ENCODE data around the gene UGT1A1.
"Not testable (repeated sequence)": the region's sequence is repeated elsewhere in the genome, so short reads cannot be mapped to it uniquely, and the experiment has no call there.

The UGT1A1 gene

DNA sequence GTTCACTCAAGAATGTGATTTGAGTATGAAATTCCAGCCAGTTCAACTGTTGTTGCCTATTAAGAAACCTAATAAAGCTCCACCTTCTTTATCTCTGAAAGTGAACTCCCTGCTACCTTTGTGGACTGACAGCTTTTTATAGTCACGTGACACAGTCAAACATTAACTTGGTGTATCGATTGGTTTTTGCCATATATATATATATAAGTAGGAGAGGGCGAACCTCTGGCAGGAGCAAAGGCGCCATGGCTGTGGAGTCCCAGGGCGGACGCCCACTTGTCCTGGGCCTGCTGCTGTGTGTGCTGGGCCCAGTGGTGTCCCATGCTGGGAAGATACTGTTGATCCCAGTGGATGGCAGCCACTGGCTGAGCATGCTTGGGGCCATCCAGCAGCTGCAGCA lies at the start of gene UGT1A1:
UGT1A1 (plus strand) TSS at position 228 of the 400 bp plus-strand sequence; CDS start at position 246, 18 bp downstream.
- no peak for DNase-seq (ENCODE audit: low spot score)

DNA sequence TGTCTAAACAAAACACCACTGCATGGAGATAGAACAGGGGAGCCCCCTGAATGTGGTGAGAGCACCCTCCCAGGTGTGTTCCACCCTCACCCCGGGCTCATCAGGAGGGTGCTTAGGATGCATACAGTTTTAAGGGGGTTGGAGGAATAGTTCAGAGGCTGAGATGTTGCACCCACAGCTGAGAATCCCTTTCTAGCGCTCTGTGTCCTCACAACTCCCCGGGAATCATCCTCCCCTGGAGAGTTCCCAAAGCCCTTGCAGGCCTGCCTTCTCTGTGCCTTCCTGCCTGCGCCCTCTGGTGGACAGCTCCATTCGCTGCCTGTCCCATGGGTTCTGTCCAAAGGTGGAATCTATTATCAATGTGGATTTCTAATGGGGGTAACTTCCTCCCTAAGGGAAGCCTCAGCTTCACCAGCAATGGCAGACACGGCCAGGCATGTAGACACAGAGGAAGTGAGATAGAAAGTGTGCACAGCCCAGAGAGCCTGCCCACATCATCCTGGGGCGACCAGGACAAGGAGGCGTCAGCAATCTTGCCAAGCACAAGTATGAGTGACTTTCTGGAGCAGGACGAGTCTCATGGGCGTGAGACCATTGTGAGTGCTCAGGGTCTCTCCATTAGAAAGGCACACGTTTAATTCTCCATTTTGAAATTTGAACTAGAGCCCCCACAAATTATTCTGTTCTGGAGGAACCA lies 48.6 kb upstream of the UGT1A1 start:
- peak; percentile 52 for DNase-seq (ENCODE audit: low spot score)

DNA sequence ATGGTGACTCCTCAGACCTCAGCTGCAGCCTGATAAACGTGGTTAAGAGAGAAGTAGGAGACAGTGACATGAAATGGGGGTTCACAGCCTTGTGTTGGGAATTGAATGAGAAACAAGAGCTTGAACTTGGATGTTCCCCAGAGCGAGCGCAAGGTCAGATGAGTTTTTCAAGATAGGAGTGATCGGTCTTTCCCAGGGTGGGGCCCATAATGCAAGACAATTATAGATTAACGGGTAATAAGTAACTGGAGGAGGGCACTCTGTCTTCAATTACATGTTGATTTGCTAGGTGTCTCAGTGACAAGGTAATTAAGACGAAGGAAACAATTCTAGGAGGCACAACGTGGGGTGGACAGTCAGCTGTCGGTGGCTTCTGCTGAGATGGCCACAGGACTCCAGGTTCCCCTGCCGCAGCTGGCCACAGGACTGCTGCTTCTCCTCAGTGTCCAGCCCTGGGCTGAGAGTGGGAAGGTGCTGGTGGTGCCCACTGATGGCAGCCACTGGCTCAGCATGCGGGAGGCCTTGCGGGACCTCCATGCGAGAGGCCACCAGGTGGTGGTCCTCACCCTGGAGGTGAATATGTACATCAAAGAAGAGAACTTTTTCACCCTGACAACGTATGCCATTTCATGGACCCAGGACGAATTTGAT lies 47.3 kb upstream of the UGT1A1 start, which contains the start of gene UGT1A5:
UGT1A5 (plus strand) TSS at position 297 of the 651 bp plus-strand sequence; CDS start at position 382, 85 bp downstream.
- no peak for DNase-seq (ENCODE audit: low spot score)

DNA sequence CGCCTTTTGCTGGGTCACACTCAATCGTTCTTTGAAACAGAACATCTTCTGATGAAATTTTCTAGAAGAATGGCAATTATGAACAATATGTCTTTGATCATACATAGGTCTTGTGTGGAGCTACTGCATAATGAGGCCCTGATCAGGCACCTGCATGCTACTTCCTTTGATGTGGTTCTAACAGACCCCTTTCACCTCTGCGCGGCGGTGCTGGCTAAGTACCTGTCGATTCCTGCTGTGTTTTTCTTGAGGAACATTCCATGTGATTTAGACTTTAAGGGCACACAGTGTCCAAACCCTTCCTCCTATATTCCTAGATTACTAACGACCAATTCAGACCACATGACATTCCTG lies 46.8 kb upstream of the UGT1A1 start:
- DNase-seq (ENCODE audit: low spot score): no peak

DNA sequence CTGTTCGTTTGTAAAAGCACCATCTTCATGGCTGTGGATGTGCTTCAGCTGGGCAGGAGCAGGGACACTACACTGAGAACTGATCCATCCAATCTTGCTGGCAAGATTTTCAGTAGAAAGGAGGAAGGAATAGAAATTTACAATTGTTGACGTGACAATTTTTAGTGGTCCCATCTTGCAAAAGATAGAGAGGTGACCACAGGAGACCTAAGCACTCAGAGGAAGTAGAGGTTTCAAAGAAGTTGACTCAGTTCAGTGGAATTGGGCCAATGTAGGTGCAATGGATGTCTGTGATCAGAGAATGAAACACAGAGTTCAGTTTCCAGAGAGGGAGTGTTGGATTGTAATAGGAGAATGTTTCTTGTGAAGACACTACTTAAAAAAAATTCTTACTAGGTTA lies 45.9 kb upstream of the UGT1A1 start:
- no peak for DNase-seq (ENCODE audit: low spot score)

DNA sequence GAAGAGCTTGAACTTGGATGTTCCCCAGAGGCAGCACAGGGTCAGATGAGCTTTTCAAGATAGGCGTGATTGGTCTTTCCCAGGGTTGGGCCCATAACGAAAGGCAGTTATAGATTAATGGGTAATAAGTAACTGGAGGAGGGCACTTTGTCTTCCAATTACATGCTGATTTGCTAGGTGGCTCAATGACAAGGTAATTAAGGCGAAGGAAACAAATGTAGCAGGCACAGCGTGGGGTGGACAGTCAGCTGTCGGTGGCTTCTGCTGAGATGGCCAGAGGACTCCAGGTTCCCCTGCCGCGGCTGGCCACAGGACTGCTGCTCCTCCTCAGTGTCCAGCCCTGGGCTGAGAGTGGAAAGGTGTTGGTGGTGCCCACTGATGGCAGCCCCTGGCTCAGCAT lies 41.5 kb upstream of the UGT1A1 start, which contains the start of gene UGT1A4:
UGT1A4 (plus strand) TSS at position 185 of the 400 bp plus-strand sequence; CDS start at position 270, 85 bp downstream.
- no peak for DNase-seq (ENCODE audit: low spot score)

DNA sequence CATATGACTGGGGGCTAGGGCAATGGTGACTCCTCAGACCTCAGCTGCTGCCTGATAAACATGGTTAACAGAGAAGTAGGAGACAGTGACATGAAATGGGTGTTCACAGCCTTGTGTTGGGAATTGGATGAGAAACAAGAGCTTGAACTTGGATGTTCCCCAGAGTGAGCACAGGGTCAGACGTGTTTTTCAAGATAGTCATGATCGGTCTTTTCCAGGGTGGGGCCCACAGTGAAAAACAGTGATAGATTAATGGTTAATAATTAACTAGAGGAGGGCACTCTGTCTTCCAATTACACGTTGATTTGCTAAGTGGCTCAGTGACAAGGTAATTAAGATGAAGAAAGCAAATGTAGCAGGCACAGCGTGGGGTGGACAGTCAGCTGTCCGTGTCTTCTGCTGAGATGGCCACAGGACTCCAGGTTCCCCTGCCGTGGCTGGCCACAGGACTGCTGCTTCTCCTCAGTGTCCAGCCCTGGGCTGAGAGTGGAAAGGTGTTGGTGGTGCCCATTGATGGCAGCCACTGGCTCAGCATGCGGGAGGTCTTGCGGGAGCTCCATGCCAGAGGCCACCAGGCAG lies 31.3 kb upstream of the UGT1A1 start, which contains the start of gene UGT1A3:
UGT1A3 (plus strand) TSS at position 320 of the 579 bp plus-strand sequence; CDS start at position 405, 85 bp downstream.
- DNase-seq (ENCODE audit: low spot score): no peak

DNA sequence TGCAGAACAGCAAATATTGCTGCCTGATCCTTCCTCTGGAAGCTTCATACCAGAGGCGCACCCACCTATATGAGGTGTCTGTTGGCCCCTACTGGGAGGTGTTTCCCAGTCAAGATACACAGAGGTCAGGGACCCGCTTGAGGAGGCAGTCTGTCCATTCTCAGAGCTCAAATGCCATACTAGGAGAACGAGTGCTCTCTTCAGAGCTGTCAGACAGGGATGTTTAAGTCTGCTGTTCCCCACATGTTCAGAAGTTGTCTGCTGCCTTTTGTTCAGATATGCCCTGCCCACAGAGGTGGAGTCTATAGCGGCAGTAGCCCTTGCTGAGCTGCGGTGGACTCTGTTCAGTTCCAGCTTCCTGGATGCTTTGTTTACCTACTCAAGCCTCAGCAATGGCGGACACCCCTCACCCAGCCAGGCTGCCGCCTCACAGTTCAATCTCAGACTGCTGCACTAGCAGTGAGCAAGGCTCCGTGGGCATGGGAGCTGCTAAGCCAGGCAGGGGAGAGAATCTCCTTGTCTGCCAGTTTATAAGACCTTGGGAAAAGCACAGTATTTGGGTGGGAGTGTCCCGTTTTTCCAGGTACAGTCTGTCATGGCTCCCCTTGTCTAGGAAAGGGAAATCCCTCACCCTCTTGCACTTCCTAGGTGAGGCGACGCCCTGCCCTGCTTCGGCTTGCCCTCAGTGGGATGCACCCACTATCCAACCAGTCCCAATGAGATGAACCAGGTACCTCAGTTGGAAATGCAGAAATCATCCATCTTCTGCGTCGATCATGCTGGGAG lies 23.0 kb upstream of the UGT1A1 start:
- not testable (repeated sequence) for DNase-seq (ENCODE audit: low spot score)

DNA sequence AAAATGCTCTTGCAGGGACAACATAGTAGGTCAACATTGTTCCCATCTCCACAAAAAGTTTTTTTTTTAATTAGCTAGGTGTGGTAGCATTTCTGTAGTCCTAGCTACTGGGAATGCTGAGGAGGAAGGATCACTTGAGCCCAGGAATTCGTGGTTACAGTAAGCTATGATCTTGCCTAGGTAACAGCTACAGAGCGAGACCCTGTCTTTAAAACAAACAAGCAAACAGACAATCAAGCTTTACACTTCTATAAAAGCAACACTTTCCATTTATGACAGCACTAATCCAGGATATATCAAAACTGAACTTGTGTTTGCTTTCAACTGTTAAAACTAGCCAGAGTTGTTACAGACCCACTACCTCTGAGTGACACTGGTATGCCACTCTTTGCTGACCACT lies 19.2 kb upstream of the UGT1A1 start:
- no peak for DNase-seq (ENCODE audit: low spot score)

DNA sequence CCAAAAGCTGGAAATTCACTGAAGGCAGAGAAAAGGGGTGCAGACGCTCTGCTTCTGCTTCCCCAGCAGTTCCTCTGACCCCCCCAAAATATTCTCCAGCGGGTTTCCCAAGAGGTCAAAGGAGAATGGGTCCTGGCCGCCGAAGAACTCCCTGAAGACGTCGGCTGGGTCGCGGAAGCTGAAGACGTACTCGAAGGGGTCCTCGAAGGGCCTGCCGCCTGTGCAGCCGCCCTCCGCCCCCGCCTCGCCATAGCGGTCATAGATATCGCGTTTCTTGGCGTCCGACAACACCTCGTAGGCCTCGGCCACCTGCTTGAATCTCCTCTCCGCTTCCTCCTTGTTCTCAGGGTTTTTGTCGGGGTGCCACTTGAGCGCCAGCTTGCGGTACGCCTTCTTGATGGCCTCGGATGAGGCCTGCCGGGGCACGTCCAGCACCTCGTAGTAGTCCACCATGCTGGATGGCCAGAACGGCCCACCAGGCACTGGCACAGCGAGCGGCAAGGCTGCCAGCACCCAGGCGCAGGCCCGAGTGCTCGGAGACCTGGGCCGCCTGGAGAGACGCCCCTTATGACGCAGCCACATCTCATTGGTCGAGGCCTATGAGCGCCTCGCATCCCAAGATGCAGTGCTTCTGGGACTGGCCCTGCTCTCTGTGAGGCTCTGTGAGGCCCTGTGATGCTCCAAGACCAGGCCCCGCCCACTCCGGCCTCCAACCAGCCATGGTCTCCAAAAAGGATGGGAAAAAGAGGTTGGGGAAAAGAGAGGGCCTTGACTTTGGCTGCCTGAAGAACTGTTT lies 16.4 kb upstream of the UGT1A1 start:
- DNase-seq (ENCODE audit: low spot score): no peak

DNA sequence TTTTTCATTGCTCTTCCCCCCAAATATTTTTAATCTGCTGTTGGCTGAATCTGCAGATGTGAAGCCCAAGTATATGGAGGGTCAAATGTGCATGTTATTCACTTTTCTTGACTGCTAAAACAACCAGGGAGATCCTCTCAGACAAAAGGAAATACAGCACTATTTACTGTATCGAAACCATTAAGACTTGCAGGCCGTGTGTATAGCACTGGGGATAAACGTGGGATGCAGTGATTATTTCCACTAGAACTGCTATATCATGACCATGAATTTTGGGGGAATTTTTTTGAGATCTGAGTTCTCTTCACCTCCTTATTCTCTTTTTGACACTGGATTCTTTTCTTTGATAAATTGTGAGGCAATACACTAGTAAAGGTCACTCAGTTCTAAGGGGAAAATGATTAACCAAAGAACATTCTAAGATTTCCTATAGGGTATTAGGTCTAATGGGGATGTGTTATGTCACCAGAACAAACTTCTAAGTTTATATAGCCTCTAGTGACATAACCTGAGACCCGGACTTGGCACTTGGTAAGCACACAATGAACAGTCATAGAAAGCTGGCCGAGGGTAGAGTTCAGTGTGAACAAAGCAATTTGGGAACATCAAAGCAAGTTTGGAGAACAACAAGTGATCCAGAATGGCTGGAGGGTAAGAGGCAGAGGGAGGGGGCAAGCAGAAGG lies 14.9 kb upstream of the UGT1A1 start:
- DNase-seq (ENCODE audit: low spot score): no peak

DNA sequence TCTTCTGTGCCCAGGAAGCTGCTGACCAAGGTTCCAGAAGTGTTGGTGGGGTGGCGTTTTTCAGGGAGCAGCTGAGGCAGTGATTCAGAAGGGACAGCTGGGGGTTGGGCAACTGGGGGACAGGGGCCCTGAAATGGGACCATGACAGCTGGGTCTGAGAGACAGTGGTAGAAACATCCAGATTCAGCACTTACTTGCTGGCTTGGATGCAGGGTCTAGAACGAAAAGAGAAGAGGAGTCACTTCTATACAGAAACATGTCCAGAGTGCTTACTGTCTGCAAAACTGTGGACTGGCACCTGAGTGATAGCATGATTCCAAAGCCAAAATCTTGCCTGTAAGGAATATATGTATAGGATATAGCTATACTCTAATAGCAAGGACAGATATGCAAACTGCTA lies 14.2 kb upstream of the UGT1A1 start:
- not testable (repeated sequence) for DNase-seq (ENCODE audit: low spot score)

DNA sequence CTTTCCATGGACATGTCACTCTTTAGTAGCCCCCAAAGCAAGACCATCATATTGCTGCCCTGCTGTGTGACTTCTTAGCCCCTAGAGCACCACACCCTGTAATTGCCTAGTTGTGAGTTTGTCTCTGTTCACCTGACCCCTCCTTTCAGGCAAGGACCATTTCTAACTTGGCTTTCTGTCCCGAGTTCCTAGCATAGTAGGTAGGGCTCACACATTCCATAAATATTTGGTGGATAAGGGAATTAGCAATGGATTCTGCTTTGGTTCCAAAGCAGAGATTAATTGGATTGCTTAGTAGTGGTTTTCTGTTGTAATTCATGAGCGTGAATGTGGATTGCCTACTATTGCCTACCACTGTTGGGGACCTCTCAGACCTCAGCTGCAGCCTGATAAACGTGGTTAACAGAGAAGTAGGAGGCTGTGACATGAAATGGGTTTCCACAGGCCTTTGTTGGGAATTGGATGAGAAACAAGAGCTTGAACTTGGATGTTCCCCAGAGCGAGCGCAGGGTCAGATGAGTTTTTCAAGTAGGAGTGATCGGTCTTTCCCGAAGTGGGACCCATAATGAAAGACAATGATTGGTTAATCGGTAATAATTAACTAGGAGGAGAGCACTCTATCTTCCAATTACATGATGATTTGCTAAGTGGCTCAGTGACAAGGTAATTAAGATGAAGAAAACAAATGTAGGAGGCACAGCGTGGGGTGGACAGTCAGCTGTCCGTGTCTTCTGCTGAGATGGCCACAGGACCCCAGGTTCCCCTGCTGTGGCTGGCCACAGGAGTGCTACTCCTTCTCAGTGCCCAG lies 13.4 kb upstream of the UGT1A1 start:
- DNase-seq (ENCODE audit: low spot score): no peak

DNA sequence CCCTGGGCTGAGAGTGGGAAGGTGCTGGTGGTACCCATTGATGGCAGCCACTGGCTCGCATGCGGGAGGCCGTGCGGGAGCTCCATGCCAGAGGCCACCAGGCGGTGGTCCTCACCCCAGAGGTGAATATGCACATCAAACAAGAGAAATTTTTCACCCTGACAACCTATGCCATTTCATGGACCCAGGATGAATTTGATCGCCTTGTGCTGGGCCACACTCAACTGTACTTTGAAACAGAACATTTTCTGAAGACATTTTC lies 12.9 kb upstream of the UGT1A1 start:
- DNase-seq (ENCODE audit: low spot score): no peak

DNA sequence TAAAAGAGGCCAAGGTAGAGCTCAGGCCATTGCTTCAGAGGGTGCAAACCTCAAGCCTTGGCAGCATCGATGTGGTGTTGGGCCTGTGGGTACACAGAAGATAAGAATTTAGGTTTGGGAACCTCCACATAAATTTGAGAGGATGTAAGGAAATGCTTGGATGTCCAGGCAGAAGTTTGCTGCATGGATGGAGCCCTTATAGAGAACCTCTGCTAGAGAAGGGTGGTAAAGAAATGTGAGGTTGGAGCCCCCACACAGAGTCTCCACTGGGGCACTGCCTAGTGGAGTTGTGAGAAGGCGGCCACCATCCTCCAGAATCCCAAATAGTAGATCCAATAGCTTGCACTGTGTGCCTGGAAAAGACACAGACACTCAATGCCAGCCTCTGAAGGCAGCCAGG lies 9.4 kb upstream of the UGT1A1 start:
- DNase-seq (ENCODE audit: low spot score): not testable (repeated sequence)

DNA sequence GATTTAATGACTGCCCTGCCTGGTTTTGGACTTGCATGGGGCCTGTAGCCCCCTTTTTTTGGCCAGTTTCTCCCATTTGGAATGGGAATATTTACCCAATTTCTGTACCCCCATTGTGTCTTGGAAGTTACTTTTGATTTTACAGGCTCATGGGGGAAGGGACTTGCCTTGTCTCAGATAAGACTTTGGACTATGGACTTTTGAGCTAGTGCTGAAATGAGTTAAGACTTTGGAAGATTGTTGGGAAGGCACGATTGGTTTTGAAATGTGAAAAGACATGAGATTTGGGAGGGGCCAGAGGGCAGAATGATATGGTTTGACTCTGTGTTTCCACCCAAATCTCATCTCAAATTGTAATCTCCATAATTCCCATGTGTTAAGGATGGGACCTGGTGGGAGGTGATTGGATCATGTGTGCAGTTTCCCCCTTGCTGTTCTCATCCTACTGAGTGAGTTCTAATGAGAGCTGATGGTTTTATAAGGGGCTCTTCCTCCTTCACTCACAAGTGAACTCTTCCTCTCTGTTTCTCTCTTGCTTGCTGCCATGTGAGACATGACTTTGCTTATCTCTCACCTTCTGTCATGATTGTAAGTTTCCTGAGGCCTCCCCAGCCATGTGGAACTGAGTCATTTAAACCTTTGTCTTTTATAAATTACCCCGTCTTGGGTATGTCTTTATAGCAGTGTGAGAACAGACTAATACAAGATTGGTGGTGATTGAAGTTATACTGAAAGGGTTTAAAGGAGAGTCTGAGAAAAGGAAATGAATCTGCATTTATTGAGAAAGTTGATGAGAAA lies 8.7 kb upstream of the UGT1A1 start:
- DNase-seq (ENCODE audit: low spot score): not testable (repeated sequence)

DNA sequence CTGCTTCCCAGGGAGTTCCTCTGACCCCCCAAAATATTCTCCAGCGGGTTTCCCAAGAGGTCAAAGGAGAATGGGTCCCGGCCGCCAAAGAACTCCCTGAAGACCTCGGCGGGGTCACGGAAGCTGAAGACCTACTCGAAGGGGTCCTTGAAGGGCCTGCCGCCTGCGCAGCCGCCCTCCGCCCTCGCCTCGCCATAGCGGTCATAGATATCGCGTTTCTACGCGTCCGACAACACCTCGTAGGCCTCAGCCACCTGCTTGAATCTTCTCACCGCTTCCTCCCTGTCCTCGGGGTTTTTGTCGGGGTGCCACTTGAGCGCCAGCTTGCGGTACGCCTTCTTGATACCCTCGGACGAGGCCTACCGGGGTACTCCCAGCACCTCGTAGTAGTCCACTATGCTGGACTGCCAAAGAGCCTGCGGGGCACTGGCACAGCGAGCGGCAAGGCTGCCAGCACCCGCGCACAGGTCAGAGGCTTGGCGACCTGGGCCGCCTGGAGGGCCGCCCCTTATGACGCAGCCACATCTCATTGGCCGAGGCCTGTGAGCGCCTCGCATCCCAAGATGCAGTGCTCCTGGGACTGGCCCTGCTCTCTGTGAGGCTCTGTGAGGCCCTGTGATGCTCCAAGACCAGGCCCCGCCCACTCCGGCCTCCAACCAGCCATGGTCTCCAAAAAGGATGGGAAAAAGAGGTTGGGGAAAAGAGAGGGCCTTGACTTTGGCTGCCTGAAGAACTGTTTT lies 5.0 kb upstream of the UGT1A1 start:
- DNase-seq (ENCODE audit: low spot score): no peak

DNA sequence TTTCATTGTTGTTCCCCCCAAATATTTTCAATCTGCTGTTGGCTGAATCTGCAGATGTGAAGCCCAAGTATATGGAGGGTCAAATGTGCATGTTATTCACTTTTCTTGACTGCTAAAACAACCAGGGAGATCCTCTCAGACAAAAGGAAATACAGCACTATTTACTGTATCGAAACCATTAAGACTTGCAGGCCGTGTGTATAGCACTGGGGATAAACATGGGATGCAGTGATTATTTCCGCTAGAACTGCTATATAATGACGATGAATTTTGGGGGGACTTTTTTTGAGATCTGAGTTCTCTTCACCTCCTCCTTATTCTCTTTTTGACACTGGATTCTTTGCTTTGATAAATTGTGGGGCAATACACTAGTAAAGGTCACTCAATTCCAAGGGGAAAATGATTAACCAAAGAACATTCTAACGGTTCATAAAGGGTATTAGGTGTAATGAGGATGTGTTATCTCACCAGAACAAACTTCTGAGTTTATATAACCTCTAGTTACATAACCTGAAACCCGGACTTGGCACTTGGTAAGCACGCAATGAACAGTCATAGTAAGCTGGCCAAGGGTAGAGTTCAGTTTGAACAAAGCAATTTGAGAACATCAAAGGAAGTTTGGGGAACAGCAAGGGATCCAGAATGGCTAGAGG lies 3.5 kb upstream of the UGT1A1 start:
- no peak for DNase-seq (ENCODE audit: low spot score)

Data from cerebellar cortex (tissue), 1 donor.